Measurements from ENCODE around the gene ZFAND3. TPM values are rescaled to one million over a fixed set of nuclear protein-coding genes. Genes with fewer than 3 reads are reported as not detected.

Gene ZFAND3
- total and polyA plus RNA-seq, 2 donors (not counting 1 experiment from before 2014, with no cell fraction given) = 13.5 to 58.3 TPM

DNA sequence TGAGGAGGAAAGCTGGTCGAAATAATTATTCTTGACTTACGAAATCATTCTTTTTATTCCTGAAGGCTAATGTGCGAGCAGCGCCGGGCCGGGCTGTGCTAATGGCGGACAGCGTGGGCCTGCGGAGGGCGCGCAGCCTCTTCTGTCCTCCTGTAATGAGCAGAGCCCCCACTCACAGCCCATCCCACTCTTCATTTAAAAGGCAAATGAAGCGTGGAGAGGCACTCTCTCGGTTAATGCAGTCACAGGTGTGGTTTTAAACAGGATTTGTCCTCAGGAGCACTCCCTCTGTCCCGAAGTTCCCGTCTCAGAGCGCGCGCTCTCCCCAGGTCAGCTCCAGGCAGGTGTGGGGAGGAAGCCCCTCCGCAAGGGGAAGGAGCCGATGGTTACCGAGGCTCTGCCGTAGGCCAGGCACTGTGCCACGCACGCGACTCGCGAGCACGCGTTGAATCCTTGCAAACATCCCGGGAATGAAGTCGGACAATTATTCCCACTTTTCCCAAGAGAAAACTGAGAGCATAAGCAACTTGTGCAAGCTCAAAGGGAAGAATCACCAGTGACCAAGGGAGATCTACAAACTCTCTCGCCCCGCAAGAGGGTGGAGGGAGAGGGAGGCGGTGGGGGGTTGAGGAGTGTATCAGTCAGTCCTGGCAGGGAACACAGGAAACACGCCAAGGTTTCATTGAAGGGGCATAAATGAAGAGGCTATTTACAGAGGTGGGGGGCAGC is 35.5 kb upstream of the ZFAND3 start:
- no peaks in the 10 kb centered on the region for H4K20me1 ChIP-seq (ENCODE audit: control insufficient read depth, insufficient read depth, low read length, poor library complexity, severe bottlenecking)
- no peaks in the 10 kb centered on the region for H3K79me2 ChIP-seq (ENCODE audit: control insufficient read depth, insufficient read depth, low read length)
- Mint-ChIP-seq H3K9me3 (ENCODE audit: insufficient read depth) (no peaks in the 10 kb centered on the region), H3K27ac (no peak overlapping the region), H3K4me1 (peaks cover 15% of the 10 kb centered on the region), H3K4me3 (peak overlapping the region; percentile 86), H3K27me3 (peaks cover 34% of the 10 kb centered on the region)
- H2AFZ ChIP-seq (ENCODE audit: insufficient read depth, low read depth, low read length, poor library complexity, severe bottlenecking) = peak overlapping the region; percentile 80
- peak overlapping the region; percentile 63 for H3K9ac ChIP-seq (ENCODE audit: low read length)
- H3K4me2 ChIP-seq (replicated peaks; ENCODE audit: low read depth, low read length, poor library complexity, severe bottlenecking) = peak overlapping the region; percentile 94
- WGBS (ENCODE audit: insufficient coverage) = 3% methylated on average over 31 of the region's 35 CpGs
- H3K9me3 ChIP-seq (ENCODE audit: control extremely low read depth in 1 of 3, control insufficient read depth in 2 of 3, insufficient read depth in 1 of 3, low read length in 2 of 3) = peaks cover 0 to 5% (median 0%) of the 10 kb centered on the region in 3 donors
- peak overlapping the region; percentile 17 to 67 (median 53) for H3K4me3 ChIP-seq (ENCODE audit: control extremely low read depth in 1 of 5, extremely low read depth in 1 of 5, insufficient read depth in 1 of 5, low read depth in 2 of 5, low read length in 4 of 5)
- ChIA-PET POLR2A (no interaction called here), CTCF (interaction anchor here (1.4 kb wide), 1 partner anchor 11 kb away, joined by 4 read pairs; no protein-coding TSS in a partner anchor)
- no peak for TF ChIP-seq EZH2 (IDR thresholded peaks at IDR 0.05; ENCODE audit: borderline replicate concordance, insufficient read depth, low read depth, low read length, poor library complexity, severe bottlenecking)
- TF ChIP-seq, protein P1, sequence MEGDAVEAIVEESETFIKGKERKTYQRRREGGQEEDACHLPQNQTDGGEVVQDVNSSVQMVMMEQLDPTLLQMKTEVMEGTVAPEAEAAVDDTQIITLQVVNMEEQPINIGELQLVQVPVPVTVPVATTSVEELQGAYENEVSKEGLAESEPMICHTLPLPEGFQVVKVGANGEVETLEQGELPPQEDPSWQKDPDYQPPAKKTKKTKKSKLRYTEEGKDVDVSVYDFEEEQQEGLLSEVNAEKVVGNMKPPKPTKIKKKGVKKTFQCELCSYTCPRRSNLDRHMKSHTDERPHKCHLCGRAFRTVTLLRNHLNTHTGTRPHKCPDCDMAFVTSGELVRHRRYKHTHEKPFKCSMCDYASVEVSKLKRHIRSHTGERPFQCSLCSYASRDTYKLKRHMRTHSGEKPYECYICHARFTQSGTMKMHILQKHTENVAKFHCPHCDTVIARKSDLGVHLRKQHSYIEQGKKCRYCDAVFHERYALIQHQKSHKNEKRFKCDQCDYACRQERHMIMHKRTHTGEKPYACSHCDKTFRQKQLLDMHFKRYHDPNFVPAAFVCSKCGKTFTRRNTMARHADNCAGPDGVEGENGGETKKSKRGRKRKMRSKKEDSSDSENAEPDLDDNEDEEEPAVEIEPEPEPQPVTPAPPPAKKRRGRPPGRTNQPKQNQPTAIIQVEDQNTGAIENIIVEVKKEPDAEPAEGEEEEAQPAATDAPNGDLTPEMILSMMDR (IDR thresholded peaks at IDR 0.05) = no peak
- ATAC-seq (ENCODE audit: low read depth) (peak; percentile 72), DNase-seq (peak; percentile 53)
- H3K4me1 ChIP-seq (ENCODE audit: control insufficient read depth in 2 of 2, insufficient read depth in 2 of 2, low read length in 2 of 2) = peaks cover 15 to 18% of the 10 kb centered on the region in 2 donors
- H3K27me3 ChIP-seq (replicated peaks in 1 of 4; ENCODE audit: control extremely low read depth in 1 of 4, control insufficient read depth in 3 of 4, insufficient read depth in 4 of 4, low read length in 3 of 4) = peaks cover 0 to 23% (median 15%) of the 10 kb centered on the region in 4 experiments
- intact Hi-C loops (cut with micrococcal nuclease) = no loop called here
- no peaks in the 10 kb centered on the region for H3K36me3 ChIP-seq (replicated peaks in 1 of 2; ENCODE audit: control extremely low read depth in 1 of 2, control insufficient read depth in 1 of 2, extremely low read depth in 1 of 2, insufficient read depth in 2 of 2, low read length in 1 of 2)
- no peak overlapping the region for H3K27ac ChIP-seq (ENCODE audit: low read length in 2 of 2)

DNA sequence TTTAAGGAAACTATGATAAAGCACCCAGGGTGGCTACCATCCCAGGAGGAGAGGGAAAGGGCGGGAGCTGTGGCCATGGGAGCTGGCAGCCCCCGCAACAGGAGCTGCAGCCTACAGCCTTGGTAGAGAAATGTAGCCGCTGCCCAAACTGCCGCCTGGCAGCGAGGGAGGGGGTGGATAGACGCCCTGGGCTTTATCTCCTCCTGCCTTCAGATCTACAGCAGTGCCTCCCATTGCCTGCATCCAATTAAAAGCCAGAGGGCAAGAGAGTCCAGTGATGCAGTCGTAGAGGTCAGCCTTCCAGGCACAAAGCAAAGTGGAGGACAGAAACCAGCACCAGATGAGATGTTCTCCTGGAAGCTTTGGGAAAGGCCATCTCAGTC is 35.0 kb upstream of the ZFAND3 start:
- peaks cover 34% of the 10 kb centered on the region for H3K27me3 Mint-ChIP-seq
- peaks cover 15% of the 10 kb centered on the region for H3K4me1 Mint-ChIP-seq
- ATAC-seq (ENCODE audit: low read depth) (no peak), DNase-seq (no peak)
- ChIA-PET POLR2A (no interaction called here), CTCF (interaction anchor here (1.4 kb wide), 1 partner anchor 10 kb away, joined by 4 read pairs; no protein-coding TSS in a partner anchor)
- H3K27ac Mint-ChIP-seq = no peak overlapping the region
- Histone ChIP-seq H3K9me3 (ENCODE audit: control extremely low read depth in 1 of 3, control insufficient read depth in 2 of 3, insufficient read depth in 1 of 3, low read length in 2 of 3) (peaks cover 0 to 5% (median 0%) of the 10 kb centered on the region in 3 donors), H3K4me1 (ENCODE audit: control insufficient read depth in 2 of 2, insufficient read depth in 2 of 2, low read length in 2 of 2) (peaks cover 15 to 18% of the 10 kb centered on the region in 2 donors), H2AFZ (ENCODE audit: insufficient read depth, low read depth, low read length, poor library complexity, severe bottlenecking) (peak overlapping the region; percentile 80), H3K27me3 (replicated peaks in 1 of 4; ENCODE audit: control extremely low read depth in 1 of 4, control insufficient read depth in 3 of 4, insufficient read depth in 4 of 4, low read length in 3 of 4) (peaks cover 0 to 23% (median 15%) of the 10 kb centered on the region in 4 experiments), H3K36me3 (replicated peaks in 1 of 2; ENCODE audit: control extremely low read depth in 1 of 2, control insufficient read depth in 1 of 2, extremely low read depth in 1 of 2, insufficient read depth in 2 of 2, low read length in 1 of 2) (no peaks in the 10 kb centered on the region), H4K20me1 (ENCODE audit: control insufficient read depth, insufficient read depth, low read length, poor library complexity, severe bottlenecking) (no peaks in the 10 kb centered on the region), H3K4me3 (ENCODE audit: control extremely low read depth in 1 of 5, extremely low read depth in 1 of 5, insufficient read depth in 1 of 5, low read depth in 2 of 5, low read length in 4 of 5) (peak overlapping the region in 1 of 5 experiments; percentile 67), H3K9ac (ENCODE audit: low read length) (peak overlapping the region; percentile 63), H3K27ac (ENCODE audit: low read length in 2 of 2) (no peak overlapping the region), H3K4me2 (replicated peaks; ENCODE audit: low read depth, low read length, poor library complexity, severe bottlenecking) (peak overlapping the region; percentile 94), H3K79me2 (ENCODE audit: control insufficient read depth, insufficient read depth, low read length) (no peaks in the 10 kb centered on the region)
- intact Hi-C loops (cut with micrococcal nuclease) = no loop called here
- H3K9me3 Mint-ChIP-seq (ENCODE audit: insufficient read depth) = no peaks in the 10 kb centered on the region
- peak overlapping the region; percentile 86 for H3K4me3 Mint-ChIP-seq
- WGBS (ENCODE audit: insufficient coverage) = 61% methylated on average over 7 of the region's 7 CpGs
- TF ChIP-seq, protein P1 (IDR thresholded peaks at IDR 0.05) = no peak
- TF ChIP-seq EZH2 (IDR thresholded peaks at IDR 0.05; ENCODE audit: borderline replicate concordance, insufficient read depth, low read depth, low read length, poor library complexity, severe bottlenecking) = no peak
